Epithelial cell of prostate (primary cell): ENCODE data around the gene CORO1C.
A peak's percentile ranks its signal among the peaks of the same experiment; 100 is the strongest.

Source experiments
- DNase-seq: peaks from one replicate; pipeline ENCODE4 v3.0.0-alpha.2; 2011; ENCODE audit warnings: low read depth, low spot score
- H3K27ac ChIP-seq: fragments of 450-650 bp; 2 replicates; pipeline ENCODE4 v1.5.1; 2017; ENCODE audit warnings: mild to moderate bottlenecking

CORO1C gene

DNA sequence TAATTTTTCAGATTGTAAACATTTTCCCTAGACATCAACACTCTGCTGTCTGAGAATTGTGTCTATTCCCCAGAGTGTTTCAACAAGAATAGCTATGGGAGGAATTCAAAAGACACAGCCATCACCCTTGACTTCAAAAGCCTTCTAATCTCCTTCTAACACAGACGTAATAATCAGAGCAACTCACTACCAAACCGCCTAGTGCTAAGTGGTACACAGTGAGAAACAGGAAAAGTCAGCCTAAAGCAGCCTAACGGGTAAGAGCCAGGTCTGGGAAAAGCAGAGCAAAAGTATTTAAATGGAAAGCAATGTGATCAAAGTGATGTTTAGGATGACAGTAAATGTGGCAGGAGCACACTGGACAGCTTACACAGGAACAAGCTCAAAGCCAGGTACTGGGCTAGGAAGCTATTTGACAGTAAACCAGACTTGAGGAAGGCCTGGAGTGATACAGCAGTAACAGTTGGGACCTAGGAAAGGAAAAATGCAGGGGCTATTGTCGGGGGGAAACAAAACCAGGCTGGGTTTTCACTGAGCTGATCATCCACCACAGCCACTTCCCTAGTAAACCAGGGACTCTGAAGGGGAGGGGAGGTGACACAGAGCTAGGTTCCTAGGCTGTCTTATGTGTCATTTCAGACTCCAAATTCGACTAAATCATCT is 29.4 kb downstream of the CORO1C start:
- no peak for DNase-seq
- H3K27ac ChIP-seq: peak overlapping the region; percentile 80

DNA sequence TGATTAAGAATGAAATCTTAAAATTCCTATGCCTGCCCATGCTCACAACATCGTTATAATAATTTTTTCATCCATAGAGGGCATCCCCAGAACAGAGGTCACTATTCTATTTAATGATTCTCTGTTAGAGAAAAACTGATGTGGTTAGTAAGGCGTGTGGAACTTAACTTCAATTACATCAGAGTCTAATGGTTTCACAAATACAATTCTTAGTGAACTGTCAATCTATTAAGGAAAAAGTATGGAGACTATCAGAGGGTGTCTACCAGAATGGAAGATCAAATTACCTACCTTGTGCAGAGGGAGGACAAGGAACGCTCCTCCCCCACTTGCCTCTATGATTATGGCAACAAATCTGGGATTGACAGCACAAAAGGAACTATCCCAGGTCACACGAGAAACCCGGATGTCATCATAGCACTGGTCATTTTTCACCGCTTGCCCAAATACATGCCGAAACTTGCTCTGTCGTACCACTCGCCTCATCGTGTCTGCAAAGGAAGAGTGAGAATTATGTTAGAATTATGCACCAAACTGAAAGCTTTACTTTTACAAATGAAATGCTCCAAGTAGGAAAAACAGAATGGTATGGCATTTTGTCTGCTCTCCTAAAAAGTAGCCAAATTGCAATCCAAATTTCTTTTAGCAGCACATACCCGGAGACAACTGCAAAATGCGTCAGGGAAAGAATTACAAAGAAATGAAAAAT is 30.3 kb downstream of the CORO1C start:
- DNase-seq: peak; percentile 60
- H3K27ac ChIP-seq: peak overlapping the region; percentile 80

DNA sequence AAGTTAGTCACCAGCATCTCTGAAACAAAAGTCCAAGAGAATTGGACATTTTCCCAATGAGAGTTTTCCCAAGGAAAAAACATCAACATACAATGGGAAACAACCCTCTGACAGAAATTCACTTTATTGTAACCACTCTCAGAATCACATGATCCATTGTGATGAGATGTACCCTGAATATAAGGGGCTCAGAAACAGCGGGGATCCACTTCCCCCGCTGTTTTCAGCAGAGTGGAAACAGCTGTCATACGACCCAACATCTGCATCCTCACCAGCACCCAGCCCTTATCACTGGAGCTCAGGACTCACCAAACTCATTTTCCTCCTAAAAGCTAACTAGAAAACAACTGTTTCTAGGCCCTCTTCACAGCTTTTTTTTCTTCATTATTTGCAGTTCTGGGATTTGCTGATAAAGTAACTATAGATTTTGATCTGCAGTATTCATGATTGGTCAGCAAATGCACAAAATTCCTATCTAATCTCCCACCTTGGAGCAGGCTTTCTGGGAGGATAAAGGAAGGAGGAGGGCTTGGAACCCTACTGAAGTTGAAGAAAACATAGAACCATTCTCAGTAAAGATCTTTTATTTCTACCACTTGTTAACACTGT is 31.3 kb downstream of the CORO1C start:
- DNase-seq: no peak
- H3K27ac ChIP-seq: peak overlapping the region; percentile 99

DNA sequence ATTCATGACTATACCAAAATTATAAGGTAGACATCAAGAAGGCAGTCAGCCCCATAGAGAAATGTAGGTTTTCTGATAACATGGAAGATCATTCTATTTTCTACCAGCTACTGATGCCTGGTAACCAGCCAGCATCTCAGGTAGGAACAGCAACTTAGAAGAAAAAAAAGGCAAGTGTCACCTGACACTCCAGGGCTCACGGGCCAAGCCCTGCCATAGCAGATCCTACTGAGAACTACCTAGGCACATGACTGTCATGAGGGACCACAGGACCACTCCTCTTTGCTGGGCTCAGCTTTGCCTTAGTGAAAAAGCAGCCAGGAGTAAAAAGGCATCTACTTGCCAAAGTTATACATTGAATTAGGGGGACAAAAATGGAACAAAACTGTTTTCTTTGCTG is 33.4 kb downstream of the CORO1C start:
- no peak for DNase-seq
- peak overlapping the region; percentile 99 for H3K27ac ChIP-seq

DNA sequence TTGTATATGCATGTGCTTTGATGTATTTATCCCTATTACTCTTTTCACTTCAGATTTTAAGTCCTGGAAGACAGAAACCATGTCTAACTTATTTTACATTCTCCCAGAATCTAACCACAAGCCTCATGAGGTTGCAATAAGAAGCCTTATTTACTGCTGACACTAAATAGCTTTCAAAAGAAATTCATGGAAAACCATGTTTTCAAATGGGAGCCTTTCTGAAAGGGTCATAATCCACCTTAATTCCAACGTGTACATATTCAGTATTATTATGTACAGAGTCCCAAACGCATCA is 34.4 kb downstream of the CORO1C start:
- peak overlapping the region; percentile 99 for H3K27ac ChIP-seq
- DNase-seq: no peak

DNA sequence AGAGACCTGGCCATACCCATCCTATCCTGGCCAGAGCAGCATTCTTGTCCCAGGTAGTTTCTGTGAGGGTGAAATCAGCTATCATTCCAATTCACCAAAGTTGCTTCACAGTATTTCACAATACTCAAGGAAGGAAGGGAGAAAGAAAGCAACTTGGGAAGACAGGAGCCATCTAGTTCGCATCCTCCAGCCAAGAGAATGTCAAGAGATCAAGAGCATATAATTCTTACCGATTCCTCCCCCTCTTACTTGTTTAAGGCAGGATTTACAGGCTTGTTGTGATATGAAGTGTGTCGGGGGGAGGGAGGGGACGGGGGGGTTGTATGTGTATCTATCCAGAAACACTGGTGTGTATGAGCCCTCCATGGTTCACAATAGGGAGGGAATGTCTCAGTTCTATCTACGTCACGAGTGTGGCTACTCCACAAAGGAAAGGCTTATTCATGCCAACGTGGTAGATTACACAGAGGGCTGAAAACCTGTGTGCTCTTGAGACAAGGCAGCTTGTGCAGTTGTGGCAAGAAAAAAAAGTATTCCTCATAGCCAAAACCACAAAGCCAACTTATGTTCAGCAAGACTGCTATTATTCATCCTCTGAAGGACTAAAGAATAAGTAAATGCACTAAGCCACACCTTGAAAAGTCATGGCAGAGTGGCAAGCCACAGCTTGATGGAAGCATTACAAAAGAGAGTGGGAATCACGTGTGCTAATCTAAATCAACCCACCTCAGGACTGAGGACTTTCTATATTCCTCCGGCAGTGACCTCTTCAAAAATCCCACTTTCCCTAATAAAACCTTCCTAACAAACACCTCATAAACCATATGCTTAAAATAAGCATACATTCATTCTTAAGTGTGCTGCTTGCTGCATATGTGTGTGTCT is 35.0 kb downstream of the CORO1C start:
- DNase-seq: peak; percentile 100
- peak overlapping the region; percentile 99 for H3K27ac ChIP-seq

DNA sequence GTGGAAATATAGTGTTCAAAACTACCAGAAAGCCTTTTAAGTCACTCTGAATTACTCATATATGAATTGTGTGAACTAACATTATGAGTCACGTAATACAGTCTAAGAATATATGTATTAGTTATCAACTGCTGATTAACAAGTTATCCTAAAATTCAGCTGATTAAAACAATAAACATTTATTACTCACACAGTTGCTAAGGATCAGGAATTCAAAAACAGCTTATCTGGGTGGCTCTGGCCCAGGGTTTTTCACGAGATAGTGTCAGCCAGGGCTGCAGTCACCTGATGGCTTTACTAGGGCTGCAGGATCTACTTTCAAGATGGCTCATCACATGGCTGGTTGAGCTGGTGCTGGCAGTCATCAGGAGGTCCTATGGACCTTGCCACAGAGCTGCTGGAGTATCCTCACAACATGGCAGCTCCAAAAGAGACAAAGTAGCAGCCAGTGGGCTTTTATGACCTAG is 36.5 kb downstream of the CORO1C start:
- H3K27ac ChIP-seq: peak overlapping the region; percentile 99
- no peak for DNase-seq

DNA sequence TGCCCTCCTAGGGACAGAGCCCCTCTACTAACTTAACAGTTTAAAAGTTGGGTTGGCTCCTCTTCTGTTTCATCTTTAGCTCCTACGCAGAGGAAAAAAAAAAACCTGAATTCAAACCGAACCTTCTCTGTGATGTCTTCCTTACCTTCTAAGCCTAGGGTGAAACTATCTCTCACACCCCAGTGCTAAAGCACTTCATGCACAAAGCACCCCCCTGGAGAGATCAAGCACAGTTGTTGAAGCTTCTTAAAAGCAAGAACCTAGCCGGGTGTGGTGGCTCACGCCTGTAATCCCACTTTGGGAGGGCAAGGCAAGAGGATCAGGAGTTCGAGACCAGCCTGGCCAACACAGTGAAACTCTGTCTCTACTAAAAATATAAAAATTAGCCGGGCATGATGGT is 37.6 kb downstream of the CORO1C start:
- H3K27ac ChIP-seq: peak overlapping the region; percentile 99
- DNase-seq: no peak

DNA sequence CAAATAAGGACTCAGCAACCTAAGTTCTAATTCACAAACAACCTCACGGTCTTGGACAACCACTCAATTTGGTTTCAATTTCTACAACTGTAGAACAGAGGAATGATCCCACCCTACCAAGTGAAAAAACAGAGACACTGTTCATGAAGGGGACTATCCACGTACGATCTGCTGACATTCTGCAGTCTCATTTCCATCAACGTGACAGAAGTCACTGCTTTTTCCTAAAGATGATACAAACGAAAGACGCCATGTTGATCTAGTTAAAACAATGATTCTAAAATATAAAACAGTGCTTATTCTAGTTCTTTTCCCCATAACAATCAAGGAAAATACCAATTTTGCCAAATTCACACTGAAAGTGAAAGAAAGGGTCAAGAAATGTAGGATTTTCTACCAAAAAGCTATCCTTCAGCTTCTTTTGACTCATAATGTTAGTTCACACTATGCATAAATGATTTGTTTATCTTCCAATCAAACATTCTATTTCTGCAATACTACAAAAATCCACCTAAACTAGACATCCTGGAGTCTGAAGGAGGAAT is 38.1 kb downstream of the CORO1C start:
- no peak for DNase-seq
- peak overlapping the region; percentile 99 for H3K27ac ChIP-seq

DNA sequence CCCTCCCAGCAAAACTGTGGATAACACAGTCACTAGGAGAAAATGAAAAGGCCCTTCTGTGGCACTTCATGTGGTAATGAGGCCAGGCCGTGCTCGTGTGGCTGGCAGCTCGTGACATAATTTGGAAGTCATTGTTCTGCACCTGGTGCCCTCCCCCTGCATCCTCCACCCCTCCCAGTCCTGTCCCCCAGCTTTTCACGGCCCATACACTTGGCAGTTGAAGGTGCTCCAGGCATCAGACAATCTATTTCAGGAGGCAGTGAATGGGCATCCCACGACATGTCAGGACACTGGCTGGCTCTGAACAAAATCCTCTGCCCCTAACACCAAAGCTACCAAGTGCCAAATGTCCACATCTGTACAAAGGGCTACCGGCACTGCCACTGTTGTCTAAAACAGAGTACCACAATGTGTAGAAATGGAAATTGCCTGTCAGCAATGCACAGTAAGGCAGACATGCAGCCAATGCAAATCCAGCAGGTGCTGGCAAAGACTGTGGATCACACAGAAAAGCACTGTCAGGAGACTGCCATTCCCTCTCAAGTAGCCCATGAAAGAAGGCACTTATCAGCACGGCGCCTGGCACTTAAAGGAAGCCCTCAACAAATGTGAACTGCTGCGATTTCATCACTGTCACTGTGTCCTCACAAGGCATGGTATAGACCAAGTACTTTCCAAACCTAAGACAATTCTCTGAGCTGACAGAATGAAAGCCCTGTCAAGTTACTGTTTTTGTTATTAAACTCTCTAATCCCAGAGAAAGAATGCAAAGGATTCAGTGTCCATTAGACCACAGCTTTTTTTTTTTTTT is 39.1 kb downstream of the CORO1C start:
- peak overlapping the region; percentile 99 for H3K27ac ChIP-seq
- no peak for DNase-seq

DNA sequence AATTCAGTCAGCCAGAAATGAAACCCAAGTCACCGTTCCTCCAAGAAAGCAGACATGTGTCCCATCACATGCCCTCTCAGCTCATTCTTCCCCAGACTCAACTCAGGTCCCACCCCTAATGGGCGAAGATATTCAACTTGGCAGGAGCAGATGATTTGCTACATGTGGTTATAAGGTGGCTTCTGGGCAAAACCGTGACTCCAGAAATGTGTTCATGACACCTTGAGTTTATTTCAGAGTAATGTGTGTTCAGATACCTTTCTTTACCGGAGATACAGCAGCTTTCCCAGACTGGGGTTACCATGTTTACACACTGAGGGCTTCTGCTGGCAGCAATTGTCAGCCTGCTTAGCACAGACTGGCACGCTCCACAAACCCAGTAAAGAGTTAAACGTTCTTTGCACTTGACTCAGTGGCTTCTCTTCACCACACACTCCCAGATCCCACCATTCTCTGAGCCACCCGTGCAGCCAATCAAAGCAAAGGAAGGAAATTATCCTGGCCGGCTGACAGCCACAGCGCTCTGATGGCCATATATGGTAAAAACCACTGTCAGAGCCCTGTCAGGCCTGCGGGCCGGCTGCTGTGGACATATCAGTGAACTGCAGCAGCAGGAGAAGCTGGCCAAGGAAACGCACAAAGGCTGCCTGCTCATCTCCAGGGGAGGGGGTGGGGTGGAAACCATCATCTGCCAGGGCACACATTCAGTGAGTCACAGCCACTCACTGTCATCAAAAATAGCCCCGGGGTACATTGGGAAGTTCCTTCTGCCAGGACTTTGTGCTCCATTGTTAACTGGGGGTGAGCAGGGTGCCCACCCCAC is 39.9 kb downstream of the CORO1C start:
- H3K27ac ChIP-seq: peak overlapping the region; percentile 99
- DNase-seq: peak; percentile 93

DNA sequence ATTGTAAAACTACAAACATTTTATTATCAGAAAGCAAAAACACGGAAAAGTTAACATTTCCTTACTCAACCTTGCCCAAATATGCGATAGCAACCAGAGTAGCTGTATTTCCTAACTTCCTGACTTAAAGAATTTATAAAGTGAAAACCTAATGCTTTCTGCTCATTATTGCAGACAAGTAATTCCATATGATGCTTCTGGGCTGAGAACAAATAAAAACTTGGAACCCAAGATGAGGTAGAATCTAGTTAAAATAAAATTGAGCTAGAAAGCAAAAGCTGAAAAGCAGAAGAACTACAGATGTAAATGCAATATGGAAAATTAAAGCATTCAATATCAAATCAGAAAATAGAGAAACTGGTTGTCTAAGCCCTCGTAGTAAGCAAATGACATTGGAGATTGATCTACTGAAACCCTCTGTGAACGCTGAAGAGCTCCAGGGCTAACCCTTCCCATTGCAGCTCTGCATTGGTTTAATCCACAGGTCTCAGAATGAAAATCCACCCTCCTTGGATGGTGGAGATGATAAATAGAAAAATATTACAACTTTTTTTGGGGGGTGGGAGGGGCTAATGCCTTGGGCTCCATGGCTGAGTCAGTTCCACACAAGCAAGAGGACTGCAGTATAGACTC is 40.7 kb downstream of the CORO1C start:
- H3K27ac ChIP-seq: peak overlapping the region; percentile 99
- no peak for DNase-seq

DNA sequence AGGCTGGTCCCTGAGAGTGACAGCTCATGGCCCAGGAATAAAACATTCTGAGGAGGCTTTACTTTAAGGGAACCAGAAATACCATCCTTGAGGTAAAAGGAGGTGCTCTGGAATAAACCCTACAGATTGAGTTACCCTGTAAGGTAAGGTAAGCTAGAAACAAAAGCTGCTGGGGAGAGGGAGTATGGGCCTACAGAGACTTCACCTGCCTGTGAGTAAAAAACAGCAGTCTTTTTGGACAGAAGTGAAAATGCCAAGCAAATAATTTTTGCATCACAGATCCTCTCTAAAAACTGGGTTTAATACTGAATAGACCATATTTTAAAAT is 41.2 kb downstream of the CORO1C start:
- peak overlapping the region; percentile 99 for H3K27ac ChIP-seq
- no peak for DNase-seq

DNA sequence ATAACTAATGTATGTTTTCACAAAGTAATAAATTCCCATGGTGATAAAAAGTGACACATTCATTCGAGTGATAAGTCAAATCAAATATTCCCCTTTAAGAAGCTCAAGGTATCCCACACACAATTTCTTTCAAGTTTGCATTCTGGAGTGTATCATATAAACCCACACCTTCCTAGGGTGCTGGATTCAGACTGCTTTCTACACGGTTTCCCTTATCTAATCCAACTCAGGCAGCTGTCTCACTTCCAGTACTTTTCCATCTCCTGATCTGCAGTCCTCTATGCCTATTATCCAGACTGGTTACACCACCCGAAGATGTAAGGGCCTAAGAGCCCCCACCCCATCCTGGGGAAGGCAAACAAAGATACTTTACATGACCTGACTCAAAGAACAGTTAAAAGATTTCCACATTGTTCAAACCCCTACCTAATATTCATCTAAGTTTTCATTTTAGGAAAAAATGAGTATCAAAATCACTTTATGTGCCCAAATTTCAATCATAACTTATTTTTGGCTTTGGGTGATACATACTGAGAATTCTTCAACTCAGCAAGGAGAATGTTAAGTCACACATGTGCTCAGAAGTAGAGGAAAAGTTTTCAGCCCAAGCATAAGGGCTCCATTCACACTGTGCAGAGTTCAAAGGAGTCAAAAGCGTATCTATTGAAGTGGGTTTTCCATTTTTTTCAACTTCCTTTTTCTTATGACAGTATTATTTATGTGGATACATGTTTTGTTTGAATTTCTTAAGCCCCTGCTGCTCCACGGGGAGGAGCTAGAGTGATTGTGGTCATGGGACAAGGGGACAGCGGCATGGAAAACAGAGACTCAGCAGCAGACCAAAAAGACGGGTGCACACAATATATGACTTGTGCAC is 41.8 kb downstream of the CORO1C start:
- peak overlapping the region; percentile 99 for H3K27ac ChIP-seq
- no peak for DNase-seq

DNA sequence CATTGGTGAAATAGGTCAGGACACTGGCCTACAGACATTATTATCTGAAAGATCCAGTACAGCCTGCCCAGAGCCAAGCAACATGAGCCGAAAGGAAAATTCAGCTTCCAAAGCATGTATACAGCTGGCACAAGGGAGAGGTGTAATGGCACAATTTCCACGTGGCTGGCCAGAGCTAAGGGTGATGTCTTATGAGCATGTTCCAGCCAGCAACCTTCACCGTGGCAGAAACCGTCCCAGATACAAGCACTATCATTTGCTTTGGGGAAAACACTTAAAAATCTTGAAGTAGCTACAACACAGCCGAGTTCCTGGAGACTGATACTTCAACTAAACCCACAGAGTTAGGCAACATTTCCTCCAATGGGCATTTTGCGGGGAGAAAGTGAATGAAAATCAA is 44.5 kb downstream of the CORO1C start:
- DNase-seq: no peak
- no peak overlapping the region for H3K27ac ChIP-seq

DNA sequence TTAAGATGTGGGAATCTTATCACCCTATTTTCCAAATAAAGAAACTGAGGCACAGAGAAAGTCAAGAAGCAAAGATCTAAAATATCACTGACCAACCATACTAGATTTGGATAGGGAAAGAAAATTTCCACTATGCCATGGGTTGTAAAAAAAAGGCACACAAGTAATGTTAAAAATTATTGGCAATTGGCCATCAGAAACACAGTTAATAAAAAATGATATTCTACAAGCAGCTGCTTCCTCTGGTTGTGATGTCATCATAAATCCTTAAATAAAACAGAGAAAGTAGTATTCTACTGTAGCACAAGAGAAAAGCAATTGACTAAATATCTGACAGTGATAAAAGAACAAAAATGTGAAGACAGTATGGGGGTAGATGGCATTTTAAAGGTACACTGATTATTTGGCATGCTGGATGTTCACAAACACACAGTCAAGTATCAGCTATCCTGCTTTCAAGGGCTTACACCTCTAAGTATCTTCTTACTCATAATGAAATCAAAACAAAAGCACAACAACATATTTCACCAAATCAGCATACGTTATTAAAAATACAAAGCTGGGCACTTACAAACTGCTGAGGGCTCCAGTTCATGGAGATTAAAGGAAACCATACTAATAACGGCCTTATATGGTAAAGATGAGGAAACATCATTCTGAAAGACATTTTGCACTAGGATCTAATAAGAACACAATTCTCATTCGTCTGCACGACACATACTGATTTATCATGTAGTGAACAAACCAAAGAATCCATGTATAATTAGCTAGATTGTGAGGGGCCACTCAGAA is 45.7 kb downstream of the CORO1C start:
- DNase-seq: no peak
- H3K27ac ChIP-seq: no peak overlapping the region
